Right atrium auricular region (tissue), 2 donors: ENCODE results near the gene AFTPH. TPM values are rescaled to one million over a fixed set of nuclear protein-coding genes. Genes with fewer than 3 reads are reported as not detected.

ENCODE experiments used
- DNase-seq: peaks from one replicate; pipeline ENCODE4 v3.0.0-alpha.2; 2019; ENCODE audit warnings: low spot score
- H3K27ac ChIP-seq, 2 donors: fragments of 200-600 bp; sonication (generic); 1 replicate in 1 of 2; 2 replicates in 1 of 2; pipeline ENCODE4 v1.5.1; 2016 to 2019
- H3K27me3 ChIP-seq, 2 donors: fragments of 200-600 bp; sonication (generic); one replicate each; pipeline versions ENCODE4 v1.5.1 to v1.6.0; 2017 to 2019
- H3K36me3 ChIP-seq: fragments of 200-600 bp; sonication (generic); one replicate; pipeline ENCODE4 v1.5.1; 2016
- H3K4me1 ChIP-seq, 2 donors: fragments of 200-600 bp; sonication (generic); one replicate each; pipeline versions ENCODE4 v1.5.1 to v1.6.0; 2017 to 2019
- H3K4me3 ChIP-seq, 2 donors: fragments of 200-600 bp; sonication (generic); 1 replicate in 1 of 2; 2 replicates in 1 of 2; pipeline ENCODE4 v1.5.1; 2017 to 2019; ENCODE audit warnings: mild to moderate bottlenecking in 1 of 2, moderate library complexity in 1 of 2
- H3K9me3 ChIP-seq, 2 donors: fragments of 200-600 bp; sonication (generic); one replicate each; pipeline ENCODE4 v1.5.1; 2019
- total RNA-seq, 2 donors: library from RNA; depleted of rRNA; stranded (reverse); fragments of >200 nt; gene quantifications; one replicate each; pipeline ENCODE4 v1.1.0, GENCODE V29; 2016
- TF ChIP-seq, protein P1 (sequence below), 2 donors: fragments of 200-600 bp; sonication (generic); IDR thresholded peaks; one replicate each; pipeline ENCODE4 v1.5.1; 2019; ENCODE audit warnings: antibody characterized with exemption in 2 of 2

The AFTPH gene
- total RNA-seq, 2 donors from 2014 or later, result 14.5 to 17.4 TPM

DNA sequence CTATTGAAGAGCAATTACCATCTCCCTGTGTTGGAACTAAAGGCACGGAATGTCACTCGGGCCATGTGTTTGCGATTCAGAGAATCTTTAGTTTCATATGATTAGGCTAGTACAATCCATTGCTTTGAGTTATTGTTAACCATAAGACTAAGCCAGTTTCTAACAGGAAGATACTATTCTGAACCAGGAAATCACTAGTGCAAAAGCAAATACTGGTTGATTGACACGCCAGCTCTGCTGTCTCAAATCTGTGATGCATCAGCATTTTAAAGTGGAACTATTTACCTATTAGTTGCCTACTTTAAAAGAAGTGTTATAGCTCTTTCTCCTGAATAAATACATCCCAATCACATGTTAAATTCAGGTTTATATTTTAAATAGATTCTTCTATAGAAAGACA lies 61.9 kb downstream of the AFTPH start:
- Histone ChIP-seq H3K9me3 (no peaks in the 10 kb centered on the region), H3K27ac (no peak overlapping the region), H3K27me3 (no peaks in the 10 kb centered on the region), H3K4me1 (no peaks in the 10 kb centered on the region), H3K36me3 (peaks cover 17% of the 10 kb centered on the region), H3K4me3 (no peak overlapping the region)
- DNase-seq, result no peak
- TF ChIP-seq, protein P1, sequence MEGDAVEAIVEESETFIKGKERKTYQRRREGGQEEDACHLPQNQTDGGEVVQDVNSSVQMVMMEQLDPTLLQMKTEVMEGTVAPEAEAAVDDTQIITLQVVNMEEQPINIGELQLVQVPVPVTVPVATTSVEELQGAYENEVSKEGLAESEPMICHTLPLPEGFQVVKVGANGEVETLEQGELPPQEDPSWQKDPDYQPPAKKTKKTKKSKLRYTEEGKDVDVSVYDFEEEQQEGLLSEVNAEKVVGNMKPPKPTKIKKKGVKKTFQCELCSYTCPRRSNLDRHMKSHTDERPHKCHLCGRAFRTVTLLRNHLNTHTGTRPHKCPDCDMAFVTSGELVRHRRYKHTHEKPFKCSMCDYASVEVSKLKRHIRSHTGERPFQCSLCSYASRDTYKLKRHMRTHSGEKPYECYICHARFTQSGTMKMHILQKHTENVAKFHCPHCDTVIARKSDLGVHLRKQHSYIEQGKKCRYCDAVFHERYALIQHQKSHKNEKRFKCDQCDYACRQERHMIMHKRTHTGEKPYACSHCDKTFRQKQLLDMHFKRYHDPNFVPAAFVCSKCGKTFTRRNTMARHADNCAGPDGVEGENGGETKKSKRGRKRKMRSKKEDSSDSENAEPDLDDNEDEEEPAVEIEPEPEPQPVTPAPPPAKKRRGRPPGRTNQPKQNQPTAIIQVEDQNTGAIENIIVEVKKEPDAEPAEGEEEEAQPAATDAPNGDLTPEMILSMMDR (IDR thresholded peaks at IDR 0.05), result no peak

DNA sequence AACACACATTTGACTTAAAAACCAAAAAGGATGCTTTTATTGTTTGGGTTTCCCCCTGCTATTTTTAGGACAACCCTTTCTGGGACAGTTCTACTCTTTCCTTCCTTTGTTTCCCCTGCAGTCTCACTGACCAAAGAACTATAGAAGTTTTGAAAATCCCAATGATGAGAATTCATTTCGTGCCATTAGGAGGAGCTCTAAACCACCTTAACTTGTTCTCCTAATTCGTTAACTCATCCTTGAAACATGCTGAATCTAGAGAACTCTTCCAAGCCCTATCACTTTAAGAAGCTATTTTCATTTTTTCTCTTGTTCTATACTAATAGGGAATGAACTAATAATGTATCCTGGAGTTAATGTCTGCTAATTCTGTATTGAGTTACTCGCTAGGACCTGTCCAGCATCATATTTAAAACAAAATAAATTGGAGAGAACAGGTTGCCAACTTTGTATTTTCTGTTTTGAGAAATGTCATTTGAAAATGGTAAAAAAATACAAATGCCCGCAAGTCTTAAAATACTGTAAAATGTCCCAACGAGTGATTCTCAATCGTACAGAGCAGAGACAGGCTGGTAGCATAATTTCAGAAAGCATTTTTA lies 62.9 kb downstream of the AFTPH start:
- no peak for DNase-seq
- Histone ChIP-seq H3K4me3 (no peak overlapping the region), H3K27me3 (no peaks in the 10 kb centered on the region), H3K27ac (no peak overlapping the region), H3K36me3 (peaks cover 17% of the 10 kb centered on the region), H3K4me1 (no peaks in the 10 kb centered on the region), H3K9me3 (no peaks in the 10 kb centered on the region)
- TF ChIP-seq, protein P1 (IDR thresholded peaks at IDR 0.05), result peak; percentile 46 to 64

DNA sequence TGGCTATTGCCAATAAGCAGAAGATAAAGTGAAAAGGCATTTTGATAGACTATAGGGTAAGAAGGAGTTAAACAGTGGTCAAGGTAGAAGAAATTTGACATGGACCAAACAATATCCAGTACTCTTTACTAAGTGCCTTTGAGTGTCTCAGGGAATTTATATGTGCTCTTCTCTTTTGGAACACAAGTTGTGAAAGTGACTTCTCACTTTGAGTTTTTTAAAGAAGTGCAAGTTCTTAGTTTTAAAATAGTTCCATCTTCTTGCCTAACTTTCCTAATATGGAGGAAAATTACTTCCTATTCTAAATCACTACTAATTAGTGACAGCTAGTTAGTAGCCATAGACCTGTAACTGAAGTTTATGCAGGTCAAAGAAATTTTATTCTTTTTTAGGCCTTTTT lies 63.4 kb downstream of the AFTPH start:
- TF ChIP-seq, protein P1 (IDR thresholded peaks at IDR 0.05), result no peak
- H3K36me3 ChIP-seq, result peaks cover 17% of the 10 kb centered on the region
- DNase-seq, result no peak
- H3K27ac ChIP-seq, result no peak overlapping the region
- H3K4me1 ChIP-seq, result no peaks in the 10 kb centered on the region
- no peak overlapping the region for H3K4me3 ChIP-seq
- H3K9me3 ChIP-seq, result no peaks in the 10 kb centered on the region
- H3K27me3 ChIP-seq, result no peaks in the 10 kb centered on the region

DNA sequence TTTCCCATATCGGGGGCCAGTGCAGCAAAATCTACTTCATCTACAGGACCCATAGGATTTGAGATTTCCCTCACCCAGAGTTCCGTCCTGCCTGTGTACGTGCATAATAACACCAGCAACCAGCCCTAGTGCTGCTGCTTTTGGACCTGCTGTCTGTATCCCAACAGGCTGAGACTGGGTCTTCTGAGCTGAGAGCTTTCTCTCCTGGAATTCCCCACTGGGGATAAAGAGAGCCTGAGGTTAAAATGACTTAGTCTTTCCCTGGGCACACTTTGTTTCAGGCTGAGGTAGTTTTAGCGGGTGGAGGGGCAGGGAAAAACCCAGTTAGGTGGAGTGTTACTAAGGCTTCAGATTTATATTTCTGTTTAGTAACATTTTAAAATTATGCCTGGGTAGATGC lies 67.1 kb downstream of the AFTPH start:
- no peak overlapping the region for H3K27ac ChIP-seq
- H3K9me3 ChIP-seq, result no peaks in the 10 kb centered on the region
- no peaks in the 10 kb centered on the region for H3K4me1 ChIP-seq
- TF ChIP-seq, protein P1 (IDR thresholded peaks at IDR 0.05), result no peak
- H3K27me3 ChIP-seq, result no peaks in the 10 kb centered on the region
- no peak for DNase-seq
- no peak overlapping the region for H3K4me3 ChIP-seq
- peaks cover 5% of the 10 kb centered on the region for H3K36me3 ChIP-seq

DNA sequence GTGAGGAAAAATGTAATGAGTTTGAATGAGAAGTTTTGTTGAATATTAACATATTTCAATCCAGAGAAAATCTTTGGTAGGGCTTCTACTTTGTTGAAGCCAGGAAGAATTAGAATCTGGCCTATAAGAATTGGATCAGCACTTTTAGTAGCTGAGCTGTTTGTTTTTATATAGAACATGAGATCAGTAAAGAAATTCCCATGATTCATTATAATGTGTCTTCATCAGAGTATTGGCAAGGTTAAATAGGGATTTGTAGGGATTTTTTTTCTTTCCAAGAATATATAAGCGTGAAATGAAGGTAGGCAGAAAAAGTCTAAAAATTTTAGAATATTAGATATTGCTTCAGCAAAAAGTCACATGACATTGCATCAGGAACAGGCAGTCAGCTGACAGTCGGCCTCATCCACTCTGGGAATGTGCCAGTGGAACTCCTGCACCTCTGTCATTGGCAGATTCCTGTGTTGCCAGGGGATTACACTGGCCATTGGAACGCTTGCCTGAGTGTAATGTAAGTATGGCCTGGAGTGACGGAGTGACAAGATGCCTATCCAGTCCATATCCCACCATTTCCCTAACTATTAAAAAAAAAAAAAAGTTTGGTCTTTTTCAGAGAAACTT lies 69.0 kb downstream of the AFTPH start:
- no peak for DNase-seq
- Histone ChIP-seq H3K36me3 (peaks cover 5% of the 10 kb centered on the region), H3K9me3 (no peaks in the 10 kb centered on the region), H3K27ac (no peak overlapping the region), H3K4me1 (no peaks in the 10 kb centered on the region), H3K27me3 (no peaks in the 10 kb centered on the region), H3K4me3 (no peak overlapping the region)
- TF ChIP-seq, protein P1 (IDR thresholded peaks at IDR 0.05), result no peak
